ENCODE data around the gene CD2AP.

CD2AP gene

DNA sequence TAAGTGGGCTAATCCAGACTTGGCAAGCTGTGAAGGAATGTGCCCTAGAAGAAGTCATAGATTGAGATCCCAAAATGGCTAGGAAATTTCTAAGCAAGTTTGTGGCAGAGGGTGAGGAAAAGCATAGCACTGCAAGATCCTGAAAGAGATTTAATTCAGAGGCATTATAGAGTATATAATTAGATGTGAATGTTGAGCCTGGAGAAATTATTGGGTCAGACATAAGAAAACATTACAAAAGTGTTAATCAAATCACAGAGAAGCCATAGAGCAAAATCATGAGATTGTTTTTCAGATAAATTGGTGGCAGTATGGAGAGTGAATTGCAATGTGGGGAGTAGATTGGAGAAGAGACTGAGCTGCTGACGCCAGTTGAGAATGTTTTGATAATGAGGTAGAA lies 90.0 kb downstream of the CD2AP start:
- DNase-seq (ENCODE audit: low read depth) = peak; percentile 18

- DNase-seq (ENCODE audit: low read depth) = peak; percentile 9
Observed at GRCh38 chr6:47571488-47571887, 93.9 kb downstream of the CD2AP start.

- DNase-seq (ENCODE audit: low read depth) = no peak
Observed at GRCh38 chr6:47573109-47573508, 95.5 kb downstream of the CD2AP start.

GRCh38 chr6:47574789-47575188 lies 97.2 kb downstream of the CD2AP start:
- DNase-seq (ENCODE audit: low read depth) = no peak

GRCh38 chr6:47579040-47579439 lies 101.5 kb downstream of the CD2AP start:
- DNase-seq (ENCODE audit: low read depth) = no peak

- no peak for DNase-seq (ENCODE audit: low read depth)
Observed at GRCh38 chr6:47581591-47581990, 104.0 kb downstream of the CD2AP start.

GRCh38 chr6:47587493-47587892 lies 109.9 kb downstream of the CD2AP start:
- DNase-seq (ENCODE audit: low read depth) = peak; percentile 39

- no peak for DNase-seq (ENCODE audit: low read depth)
Observed at GRCh38 chr6:47592131-47592840, 114.7 kb downstream of the CD2AP start.

- DNase-seq (ENCODE audit: low read depth) = no peak
Observed at GRCh38 chr6:47593979-47594378, 116.4 kb downstream of the CD2AP start.

- no peak for DNase-seq (ENCODE audit: low read depth)
Observed at GRCh38 chr6:47595785-47596184, 118.2 kb downstream of the CD2AP start.

GRCh38 chr6:47598367-47598766 lies 120.8 kb downstream of the CD2AP start:
- DNase-seq (ENCODE audit: low read depth) = no peak

DNA sequence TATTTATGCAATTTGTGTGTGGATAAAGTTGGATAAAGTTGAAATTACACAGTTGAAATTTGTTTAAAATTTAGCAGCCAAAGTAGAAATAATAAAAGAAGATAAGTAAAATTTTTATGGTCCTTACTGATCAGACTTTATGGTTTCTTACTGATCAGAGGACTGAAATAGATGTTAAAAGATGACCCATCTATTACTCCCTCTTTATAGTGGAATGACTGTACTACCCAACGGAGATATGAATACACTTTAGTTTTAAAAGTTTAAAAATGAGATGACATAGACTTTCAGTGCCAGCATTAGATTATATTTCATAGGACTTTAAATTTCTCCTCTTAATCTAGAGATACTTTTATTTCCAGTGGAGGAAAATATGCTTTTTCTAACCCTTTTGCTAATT lies 121.9 kb downstream of the CD2AP start:
- DNase-seq (ENCODE audit: low read depth) = no peak

DNA sequence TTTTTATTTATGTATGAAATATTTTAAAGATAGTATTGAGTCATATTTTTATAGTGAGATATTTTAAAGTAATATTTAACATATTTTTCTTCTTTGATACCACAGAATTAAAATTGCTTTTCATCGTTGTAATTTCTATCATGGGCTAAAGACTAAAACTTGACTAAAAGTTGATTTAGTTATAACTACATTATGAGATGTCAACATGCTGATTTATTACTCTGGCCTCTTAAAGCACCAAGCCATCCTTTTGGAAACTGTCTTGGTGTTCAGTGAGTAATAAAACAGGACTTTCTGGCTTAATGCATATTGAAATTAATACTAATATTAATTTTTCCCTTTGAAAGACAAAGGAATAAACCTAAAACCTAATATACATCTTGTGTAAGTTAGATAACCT lies 125.6 kb downstream of the CD2AP start:
- no peak for DNase-seq (ENCODE audit: low read depth)

DNA sequence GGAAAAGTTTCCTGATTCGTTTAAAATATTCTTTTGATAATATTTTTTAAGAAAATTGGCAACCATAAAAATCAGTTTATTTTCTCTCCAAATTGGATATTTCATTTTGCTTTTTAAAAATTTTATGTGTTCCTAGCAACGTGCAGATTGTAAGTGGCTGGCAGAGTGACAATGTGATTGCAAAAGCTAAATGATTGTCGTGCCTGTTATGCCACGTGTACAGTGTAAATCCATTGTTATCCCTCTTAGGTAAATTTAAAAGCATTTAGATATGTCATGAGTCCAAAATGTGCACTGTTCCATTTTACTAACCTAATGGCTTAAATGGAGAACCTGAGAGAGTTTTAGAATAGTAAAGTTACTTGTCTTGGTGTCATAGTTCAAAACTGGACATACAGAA lies 126.4 kb downstream of the CD2AP start:
- DNase-seq (ENCODE audit: low read depth) = no peak

GRCh38 chr6:47621838-47622449 lies 144.4 kb downstream of the CD2AP start:
- no peak for DNase-seq (ENCODE audit: low read depth)

DNA sequence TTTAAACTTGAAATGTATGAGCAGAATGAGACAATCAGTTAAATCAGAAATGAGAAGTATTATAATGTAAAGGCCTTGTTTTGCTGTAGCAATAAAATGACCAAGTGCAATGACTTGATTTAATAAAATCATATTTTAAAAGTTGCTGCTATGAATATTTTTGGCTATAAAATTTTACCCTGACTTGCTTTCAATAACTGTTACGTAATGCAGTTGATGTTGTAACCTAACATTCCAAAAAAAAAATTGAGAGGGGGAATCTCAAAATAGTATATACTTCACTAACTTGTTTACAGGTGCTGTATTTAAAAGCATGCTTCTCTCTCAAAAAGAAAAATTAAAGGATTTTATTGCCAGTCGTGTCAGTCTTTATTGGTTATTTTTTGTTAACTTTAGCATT lies 149.2 kb downstream of the CD2AP start:
- no peak for DNase-seq (ENCODE audit: low read depth)

- no peak for DNase-seq (ENCODE audit: low read depth)
Observed at GRCh38 chr6:47628448-47629272, 151.1 kb downstream of the CD2AP start.

- no peak for DNase-seq (ENCODE audit: low read depth)
Observed at GRCh38 chr6:47629954-47630353, 152.4 kb downstream of the CD2AP start.

DNA sequence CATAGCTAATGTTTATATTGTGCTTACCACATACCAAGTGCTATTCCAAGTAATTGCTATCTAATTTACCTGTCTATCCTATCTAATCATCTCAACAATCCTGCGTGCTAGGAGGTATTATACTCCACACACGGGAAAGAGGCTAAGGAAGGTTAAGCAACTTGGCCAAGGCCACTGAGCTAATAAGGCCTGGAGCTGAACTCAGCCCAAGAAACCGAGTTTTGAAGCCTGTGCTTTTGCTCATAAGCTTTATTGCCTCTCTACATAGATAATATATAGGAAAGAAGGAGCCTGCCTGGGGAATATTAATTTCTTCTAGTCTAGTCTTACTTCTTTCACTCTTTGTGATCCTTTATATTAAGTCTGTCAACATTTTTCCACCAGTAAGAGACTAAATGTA lies 153.0 kb downstream of the CD2AP start:
- DNase-seq (ENCODE audit: low read depth) = no peak

GRCh38 chr6:47631269-47631772 lies 153.7 kb downstream of the CD2AP start:
- peak; percentile 47 for DNase-seq (ENCODE audit: low read depth)

DNA sequence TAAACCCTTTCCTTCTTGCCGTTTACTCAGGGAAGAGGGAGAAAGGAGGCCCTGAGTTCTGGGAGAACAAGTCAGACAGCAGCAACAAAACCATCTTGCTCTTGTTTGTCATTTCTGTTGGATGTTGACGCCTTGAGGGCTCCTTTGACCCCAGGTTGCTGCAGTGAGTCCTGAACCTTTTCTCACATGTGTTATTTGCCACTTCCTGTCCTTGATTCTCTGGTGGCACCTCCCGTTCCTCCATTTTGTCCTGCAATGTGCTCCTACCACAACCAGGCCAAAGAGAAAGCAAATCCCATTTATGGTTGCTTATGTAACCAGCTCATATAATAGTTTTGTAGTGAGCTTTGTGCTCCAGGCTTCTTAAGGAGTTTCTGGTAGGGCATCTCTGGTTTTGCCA lies 154.2 kb downstream of the CD2AP start:
- peak; percentile 4 for DNase-seq (ENCODE audit: low read depth)

- peak; percentile 10 for DNase-seq (ENCODE audit: low read depth)
Observed at GRCh38 chr6:47633141-47633540, 155.6 kb downstream of the CD2AP start.

All from EH (cell line).